Neutrophil (primary cell): Measurements from ENCODE around the gene MRPS12.

Source experiments
- H3K27ac ChIP-seq: fragments of 200-600 bp; sonication (generic); 2 replicates; pipeline ENCODE4 v1.5.1; 2016; ENCODE audit warnings: mild to moderate bottlenecking, moderate library complexity
- H3K27me3 ChIP-seq: fragments of 200-600 bp; sonication (generic); 2 replicates; pipeline ENCODE4 v1.6.0; 2016; ENCODE audit warnings: mild to moderate bottlenecking
- H3K36me3 ChIP-seq: fragments of 200-600 bp; sonication (generic); 2 replicates; pipeline ENCODE4 v1.5.1; 2017
- H3K4me1 ChIP-seq, 2 experiments: fragments of 200-600 bp in 1 of 2; sonication (generic) in 1 of 2; 1 replicate in 1 of 2; 2 replicates in 1 of 2; pipeline versions ENCODE4 v1.5.1 to v1.6.1; 2013 to 2016; ENCODE audit warnings: low read depth in 1 of 2, low read length in 1 of 2, mild to moderate bottlenecking in 1 of 2, moderate library complexity in 1 of 2; ENCODE audit not compliant: control insufficient read depth in 1 of 2, insufficient read depth in 1 of 2
- H3K4me3 ChIP-seq, 2 experiments: fragments of 200-600 bp in 1 of 2; sonication (generic) in 1 of 2; 1 replicate in 1 of 2; 2 replicates in 1 of 2; pipeline ENCODE4 v1.5.1; 2013 to 2016; ENCODE audit warnings: low read depth in 1 of 2, low read length in 1 of 2, mild to moderate bottlenecking in 1 of 2, moderate library complexity in 1 of 2
- H3K9me3 ChIP-seq: fragments of 200-600 bp; sonication (generic); 2 replicates; pipeline ENCODE4 v1.5.1; 2016
- CTCF ChIP-seq: fragments of 200-600 bp; sonication (generic); IDR thresholded peaks from 2 replicates; pipeline ENCODE4 v1.5.1; 2016; ENCODE audit warnings: antibody characterized with exemption

The MRPS12 gene

GRCh38 chr19:38952395-38953165 is 21.8 kb downstream of the MRPS12 start:
- Histone ChIP-seq H3K9me3 (no peaks in the 10 kb centered on the region), H3K27ac (no peak overlapping the region), H3K27me3 (peaks cover 54% of the 10 kb centered on the region), H3K4me1 (peaks cover 2 to 6% of the 10 kb centered on the region in 2 experiments), H3K4me3 (no peak overlapping the region), H3K36me3 (no peaks in the 10 kb centered on the region)
- TF ChIP-seq CTCF, result no peak

DNA sequence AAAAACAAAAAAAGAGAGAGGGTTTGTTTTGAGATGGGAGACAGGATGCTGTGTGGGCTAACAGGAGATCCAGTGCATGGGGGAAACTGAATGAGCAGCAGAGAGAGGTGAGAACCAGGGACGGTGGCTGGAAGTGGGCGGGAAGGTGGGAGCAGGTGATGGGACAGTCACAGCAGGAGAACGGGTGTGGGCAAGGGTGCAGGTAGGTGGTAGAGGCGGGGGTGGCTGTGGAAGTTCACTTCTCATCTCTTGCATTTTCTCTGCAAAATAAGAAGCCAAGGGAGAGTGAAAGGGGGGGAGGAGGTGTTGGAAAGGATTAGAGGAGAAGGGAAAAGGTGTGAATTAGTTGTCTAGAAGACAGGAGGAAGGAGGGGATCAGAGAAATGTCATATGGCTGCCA is 22.9 kb downstream of the MRPS12 start:
- peaks cover 43% of the 10 kb centered on the region for H3K27me3 ChIP-seq
- peaks cover 2 to 6% of the 10 kb centered on the region in 2 experiments for H3K4me1 ChIP-seq
- H3K27ac ChIP-seq, result no peak overlapping the region
- H3K4me3 ChIP-seq, result no peak overlapping the region
- H3K9me3 ChIP-seq, result no peaks in the 10 kb centered on the region
- H3K36me3 ChIP-seq, result no peaks in the 10 kb centered on the region
- TF ChIP-seq CTCF, result no peak

DNA sequence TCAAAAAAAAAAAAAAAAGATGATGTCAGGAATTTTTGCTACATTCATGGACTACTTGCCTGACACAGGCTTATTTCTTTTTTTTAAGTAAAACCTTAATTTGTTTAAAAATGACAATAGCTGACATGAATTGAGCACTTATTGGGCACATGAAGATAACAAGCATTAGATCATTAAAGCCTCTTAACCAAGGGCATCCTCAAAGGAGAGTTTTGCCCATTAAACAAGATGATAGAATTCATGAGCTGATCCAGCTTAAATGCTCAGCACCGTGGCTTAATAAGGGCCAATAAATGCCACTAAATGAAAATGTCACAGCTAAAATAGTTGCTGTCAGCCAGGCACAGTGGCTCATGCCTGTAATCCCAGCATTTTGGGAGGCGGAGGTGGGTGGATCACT is 25.5 kb downstream of the MRPS12 start:
- no peaks in the 10 kb centered on the region for H3K4me1 ChIP-seq
- no peaks in the 10 kb centered on the region for H3K36me3 ChIP-seq
- H3K27ac ChIP-seq, result no peak overlapping the region
- H3K9me3 ChIP-seq, result no peaks in the 10 kb centered on the region
- H3K4me3 ChIP-seq, result no peak overlapping the region
- no peak for TF ChIP-seq CTCF
- peaks cover 17% of the 10 kb centered on the region for H3K27me3 ChIP-seq

DNA sequence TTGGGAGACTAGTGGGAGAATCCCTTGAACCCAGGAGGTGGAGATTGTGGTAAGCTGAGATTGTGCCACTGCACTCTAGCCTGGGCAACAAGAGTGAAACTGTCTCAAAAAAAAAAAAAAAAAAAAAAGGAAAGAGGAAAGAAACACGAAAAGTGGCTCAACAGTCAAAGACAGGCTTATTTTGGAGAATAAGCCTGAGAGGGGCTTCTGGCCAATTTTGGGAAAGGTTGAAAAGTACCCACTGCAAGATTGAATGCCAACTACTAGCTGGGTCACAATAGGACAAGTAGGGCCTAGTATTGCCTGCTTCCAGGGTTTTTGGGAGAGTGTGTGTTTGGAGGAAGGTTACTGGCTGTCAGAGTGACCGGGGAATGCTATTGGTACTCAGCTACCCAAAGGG is 27.6 kb downstream of the MRPS12 start:
- H3K4me1 ChIP-seq, result no peaks in the 10 kb centered on the region
- H3K27ac ChIP-seq, result no peak overlapping the region
- TF ChIP-seq CTCF, result no peak
- H3K36me3 ChIP-seq, result no peaks in the 10 kb centered on the region
- H3K9me3 ChIP-seq, result no peaks in the 10 kb centered on the region
- H3K27me3 ChIP-seq, result no peaks in the 10 kb centered on the region
- H3K4me3 ChIP-seq, result no peak overlapping the region

GRCh38 chr19:38959618-38960017 is 28.9 kb downstream of the MRPS12 start:
- H3K9me3 ChIP-seq, result no peaks in the 10 kb centered on the region
- H3K4me3 ChIP-seq, result no peak overlapping the region
- peaks cover 3% of the 10 kb centered on the region for H3K27me3 ChIP-seq
- no peaks in the 10 kb centered on the region for H3K4me1 ChIP-seq
- no peak overlapping the region for H3K27ac ChIP-seq
- TF ChIP-seq CTCF, result no peak
- H3K36me3 ChIP-seq, result no peaks in the 10 kb centered on the region
